Gastroesophageal sphincter (tissue), 4 donors: ENCODE data around the gene MACROH2A2. TPM values are rescaled to one million over a fixed set of nuclear protein-coding genes. Genes with fewer than 3 reads are reported as not detected.

ENCODE experiments used
- ATAC-seq: fragments of 150-250 bp; one replicate; pipeline ENCODE4 v1.9.1; 2016; ENCODE audit warnings: mild to moderate bottlenecking, moderate library complexity
- H3K27ac ChIP-seq, 4 donors: fragments of 200-600 bp; sonication (generic) in 3 of 4; 1 replicate in 3 of 4; 2 replicates in 1 of 4; pipeline ENCODE4 v1.5.1; 2016 to 2019
- H3K27me3 ChIP-seq: fragments of 200-600 bp; sonication (generic); one replicate; pipeline ENCODE4 v1.5.1; 2019
- H3K36me3 ChIP-seq, 2 donors: fragments of 200-600 bp; sonication (generic); one replicate each; pipeline ENCODE4 v1.5.1; 2019; ENCODE audit warnings: control low read depth in 1 of 2
- H3K4me1 ChIP-seq, 3 donors: fragments of 200-600 bp; sonication (generic); 1 replicate in 2 of 3; 2 replicates in 1 of 3; pipeline ENCODE4 v1.5.1; 2016 to 2019; ENCODE audit warnings: control low read depth in 2 of 3
- H3K4me3 ChIP-seq, 2 donors: fragments of 200-600 bp; sonication (generic); one replicate each; pipeline ENCODE4 v1.5.1; 2019; ENCODE audit warnings: mild to moderate bottlenecking in 1 of 2, moderate library complexity in 1 of 2
- H3K9me3 ChIP-seq, 3 donors: fragments of 200-600 bp; sonication (generic); one replicate each; pipeline ENCODE4 v1.5.1; 2017 to 2019; ENCODE audit warnings: control low read depth in 2 of 3
- CTCF ChIP-seq, 4 experiments: fragments of 200-600 bp in 2 of 4; fragments of 450-650 bp in 2 of 4; sonication (generic) in 1 of 4; IDR thresholded peaks; one replicate each; pipeline ENCODE4 v1.5.1; 2017 to 2019; ENCODE audit warnings: antibody characterized with exemption in 4 of 4, mild to moderate bottlenecking in 2 of 4, moderate library complexity in 2 of 4
- EP300 ChIP-seq: sonication (generic); formaldehyde crosslinking; IDR thresholded peaks from one replicate; pipeline ENCODE4 v1.6.1; 2017; ENCODE audit warnings: antibody characterized with exemption, mild to moderate bottlenecking
- POLR2A ChIP-seq, 2 donors: fragments of 450-650 bp; IDR thresholded peaks; one replicate each; pipeline ENCODE4 v1.6.1; 2017; ENCODE audit warnings: antibody characterized with exemption in 2 of 2, mild to moderate bottlenecking in 2 of 2, moderate library complexity in 1 of 2
- POLR2AphosphoS5 ChIP-seq: sonication (generic); formaldehyde crosslinking; IDR thresholded peaks from one replicate; pipeline ENCODE4 v1.6.1; 2017; ENCODE audit warnings: antibody characterized with exemption
- WGBS, 2 donors: methylation state at CpG; one replicate each; pipeline ENCODE4 v1.1.5; 2018; ENCODE audit warnings: low coverage in 1 of 2; 5-methylcytosine and 5-hydroxymethylcytosine counted together
- total RNA-seq, 4 donors: library from RNA; depleted of rRNA; stranded (reverse); fragments of >200 nt; gene quantifications; one replicate each; pipeline ENCODE4 v1.1.0, GENCODE V29; 2016

The MACROH2A2 gene
- total RNA-seq, 4 donors from 2014 or later, result 8.2 to 22.9 (median 13.7) TPM

DNA sequence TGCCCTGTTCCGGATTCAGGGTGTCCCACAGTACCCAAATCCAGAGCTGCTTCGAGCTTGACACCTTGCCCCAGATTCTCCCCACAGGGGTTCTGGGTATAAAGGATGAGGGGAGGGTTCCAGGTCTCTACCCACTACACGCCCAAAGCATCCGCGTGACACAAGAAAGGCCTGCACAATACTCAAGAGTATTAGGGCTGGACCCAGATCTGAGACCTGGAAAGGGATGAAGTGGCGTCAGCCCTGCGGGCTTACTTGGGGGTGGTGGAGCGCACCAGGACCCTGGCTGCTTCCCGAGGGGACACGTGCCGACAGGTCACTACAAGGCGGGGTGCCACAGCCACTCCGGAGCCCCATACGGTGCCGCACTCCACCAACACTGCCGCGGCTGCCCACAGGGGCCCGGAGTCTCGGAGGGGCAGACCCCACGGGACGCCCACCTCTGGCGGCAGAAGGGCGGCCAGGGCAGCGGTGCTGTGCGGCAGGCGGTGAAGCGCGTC is 92.6 kb downstream of the MACROH2A2 start:
- Histone ChIP-seq H3K4me3 (peak overlapping the region; percentile 77 to 90), H3K27ac (peak overlapping the region; percentile 82 to 95 (median 90)), H3K36me3 (peaks cover 0 to 22% of the 10 kb centered on the region in 2 donors), H3K9me3 (no peaks in the 10 kb centered on the region), H3K27me3 (no peaks in the 10 kb centered on the region), H3K4me1 (peaks cover 5 to 38% (median 11%) of the 10 kb centered on the region in 3 donors)
- TF ChIP-seq POLR2AphosphoS5 (no peak), EP300 (no peak)
- no CpG with 5 or more reads among the region's 28 CpGs for WGBS, 2 donors
- peak; percentile 1 for ATAC-seq

- peak; percentile 71 for ATAC-seq
- peaks cover 0 to 29% of the 10 kb centered on the region in 2 donors for H3K36me3 ChIP-seq
- H3K27me3 ChIP-seq, result no peaks in the 10 kb centered on the region
- H3K4me3 ChIP-seq, result peak overlapping the region; percentile 77 to 90
- WGBS, 2 donors, result 0% methylated on average over 2 to 5 of the region's 98 CpGs
- H3K4me1 ChIP-seq, result peaks cover 5 to 38% (median 11%) of the 10 kb centered on the region in 3 donors
- TF ChIP-seq POLR2AphosphoS5 (peak; percentile 55), POLR2A (IDR thresholded peaks at IDR 0.05) (peak in 1 of 2 donors; percentile 15), CTCF (IDR thresholded peaks at IDR 0.05) (peak; percentile 53 to 77 (median 68)), EP300 (no peak)
- no peaks in the 10 kb centered on the region for H3K9me3 ChIP-seq
- H3K27ac ChIP-seq, result peak overlapping the region; percentile 82 to 95 (median 90)
Measured at GRCh38 chr10:70145666-70146488, 93.2 kb downstream of the MACROH2A2 start.

- Histone ChIP-seq H3K4me3 (peak within 1 kb of the TSS; percentile 77 to 90), H3K9me3 (no peaks in the 10 kb centered on the region), H3K27me3 (no peaks in the 10 kb centered on the region), H3K36me3 (peaks cover under 1 to 35% of the 10 kb centered on the region in 2 donors), H3K27ac (peak within 1 kb of the TSS; percentile 82 to 95 (median 90)), H3K4me1 (peaks cover 5 to 38% (median 11%) of the 10 kb centered on the region in 3 donors)
- peak; percentile 96 for ATAC-seq
- TF ChIP-seq CTCF (IDR thresholded peaks at IDR 0.05) (peak; percentile 65 to 74 (median 70)), POLR2AphosphoS5 (peak; percentile 83), POLR2A (IDR thresholded peaks at IDR 0.05) (peak; percentile 49 to 59), EP300 (no peak)
- WGBS, 2 donors, result 0 to 2% methylated on average over 4 to 6 of the region's 39 CpGs
Measured at GRCh38 chr10:70146489-70147258, 94.0 kb downstream of the MACROH2A2 start, which contains the start of gene TYSND1. TYSND1 (minus strand) TSS chr10:70146700; CDS start chr10:70146586, 114 bp downstream.

DNA sequence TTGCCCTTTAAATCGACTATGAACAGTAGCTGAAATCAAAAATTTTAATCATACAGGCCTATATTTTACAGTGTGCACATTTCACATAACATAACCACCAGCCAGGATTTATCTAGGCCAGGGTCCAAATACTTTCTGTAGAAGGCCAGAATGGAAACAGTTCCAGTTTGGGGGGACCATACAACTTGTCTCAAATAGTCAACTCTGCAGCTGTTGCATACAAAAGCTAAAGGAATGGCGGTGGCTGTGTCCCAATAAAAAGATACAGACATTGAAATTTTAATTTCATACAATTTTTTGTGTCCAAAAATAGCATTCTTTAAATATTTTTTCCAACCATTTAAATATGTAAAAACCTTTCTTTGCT is 94.6 kb downstream of the MACROH2A2 start:
- 23 to 29% methylated on average over 2 of the region's 2 CpGs for WGBS, 2 donors
- peak overlapping the region; percentile 77 to 90 for H3K4me3 ChIP-seq
- TF ChIP-seq POLR2A (IDR thresholded peaks at IDR 0.05) (no peak), POLR2AphosphoS5 (no peak), EP300 (no peak)
- H3K36me3 ChIP-seq, result peaks cover 3 to 41% of the 10 kb centered on the region in 2 donors
- H3K9me3 ChIP-seq, result no peaks in the 10 kb centered on the region
- H3K4me1 ChIP-seq, result peaks cover 5 to 38% (median 11%) of the 10 kb centered on the region in 3 donors
- no peaks in the 10 kb centered on the region for H3K27me3 ChIP-seq
- ATAC-seq, result no peak
- H3K27ac ChIP-seq, result peak overlapping the region; percentile 82 to 95 (median 90)

- peaks cover 8 to 54% of the 10 kb centered on the region in 2 donors for H3K36me3 ChIP-seq
Measured at GRCh38 chr10:70148516-70148915, 95.9 kb downstream of the MACROH2A2 start.

More at GRCh38 chr10:70148516-70148915, 95.9 kb downstream of the MACROH2A2 start:
- Histone ChIP-seq H3K4me3 (no peak overlapping the region), H3K27ac (no peak overlapping the region), H3K27me3 (no peaks in the 10 kb centered on the region), H3K9me3 (no peaks in the 10 kb centered on the region), H3K4me1 (peaks cover 5 to 34% (median 11%) of the 10 kb centered on the region in 3 donors)
- 72 to 100% methylated on average over 3 to 4 of the region's 5 CpGs for WGBS, 2 donors
- TF ChIP-seq EP300, result no peak
- TF ChIP-seq POLR2AphosphoS5, result no peak
- no peak for TF ChIP-seq POLR2A (IDR thresholded peaks at IDR 0.05)
- no peak for TF ChIP-seq CTCF (IDR thresholded peaks at IDR 0.05)
- ATAC-seq, result no peak
